ENCODE measurements around the gene MAP3K7CL.
A peak's percentile ranks its signal among the peaks of the same experiment; 100 is the strongest.

Gene MAP3K7CL

GRCh38 chr21:29172282-29172681, 41.8 kb downstream of the MAP3K7CL start:
- no peak for DNase-seq

- DNase-seq, result no peak
Measured at GRCh38 chr21:29174607-29175013, 44.2 kb downstream of the MAP3K7CL start.

GRCh38 chr21:29175408-29176134, 45.1 kb downstream of the MAP3K7CL start:
- no peak for DNase-seq

GRCh38 chr21:29176471-29177120, 46.2 kb downstream of the MAP3K7CL start:
- DNase-seq, result no peak

GRCh38 chr21:29177800-29178199, 47.4 kb downstream of the MAP3K7CL start:
- no peak for DNase-seq

GRCh38 chr21:29178926-29179325, 48.5 kb downstream of the MAP3K7CL start:
- DNase-seq, result no peak

- no peak for DNase-seq
Measured at GRCh38 chr21:29179503-29179902, 49.1 kb downstream of the MAP3K7CL start.

- DNase-seq, result peak; percentile 66
Measured at GRCh38 chr21:29181799-29182470, 51.5 kb downstream of the MAP3K7CL start.

- no peak for DNase-seq
Measured at GRCh38 chr21:29182691-29183092, 52.2 kb downstream of the MAP3K7CL start.

- no peak for DNase-seq
Measured at GRCh38 chr21:29184037-29184436, 53.6 kb downstream of the MAP3K7CL start.

GRCh38 chr21:29185172-29185571, 54.7 kb downstream of the MAP3K7CL start:
- no peak for DNase-seq

- no peak for DNase-seq
Measured at GRCh38 chr21:29185633-29186032, 55.2 kb downstream of the MAP3K7CL start.

GRCh38 chr21:29186246-29186645, 55.8 kb downstream of the MAP3K7CL start:
- DNase-seq, result no peak

GRCh38 chr21:29187944-29188343, 57.5 kb downstream of the MAP3K7CL start:
- no peak for DNase-seq

- DNase-seq, result no peak
Measured at GRCh38 chr21:29189353-29189752, 58.9 kb downstream of the MAP3K7CL start.

GRCh38 chr21:29190923-29191331, 60.5 kb downstream of the MAP3K7CL start:
- peak; percentile 22 for DNase-seq

- no peak for DNase-seq
Measured at GRCh38 chr21:29193072-29193471, 62.6 kb downstream of the MAP3K7CL start.

- DNase-seq, result no peak
Measured at GRCh38 chr21:29193901-29194300, 63.5 kb downstream of the MAP3K7CL start.

- DNase-seq, result no peak
Measured at GRCh38 chr21:29194342-29194741, 63.9 kb downstream of the MAP3K7CL start.

GRCh38 chr21:29194847-29195246, 64.4 kb downstream of the MAP3K7CL start:
- DNase-seq, result no peak

- DNase-seq, result peak; percentile 90
Measured at GRCh38 chr21:29195981-29196669, 65.7 kb downstream of the MAP3K7CL start.

GRCh38 chr21:29196670-29197191, 66.3 kb downstream of the MAP3K7CL start:
- DNase-seq, result no peak

- no peak for DNase-seq
Measured at GRCh38 chr21:29201186-29201585, 70.7 kb downstream of the MAP3K7CL start.

Measured in activated CD4-positive, alpha-beta T cell treated with anti-CD3 and anti-CD28 coated beads, Interleukin-2, amount 50 U/mL, for 16 hours (primary cell).